GM12878 (cell line): ENCODE results near the gene SEC23IP. TPM values are rescaled to one million over a fixed set of nuclear protein-coding genes. Genes with fewer than 3 reads are reported as not detected.

Experiments used
- ATAC-seq: fragments of 200-7000 bp; cut with Tn5 transposase; 3 replicates; pipeline ENCODE4 v1.9.1; 2020; ENCODE audit warnings: mild to moderate bottlenecking, moderate library complexity
- BruUV-seq: library from RNA; stranded (reverse); fragments of 400-500 nt; replicated peaks from 2 replicates; lab custom pipeline; 2021; lab: Mats Ljungman, UMichigan
- CTCF ChIA-PET: fragments of 300-600 bp; sonication (Branson Sonifier 250); formaldehyde crosslinking; extraction: SDS; loops from one replicate; lab custom pipeline; 2021; ENCODE audit warnings: inconsistent platforms; lab: Yijun Ruan, JAX
- POLR2A ChIA-PET: fragments of 350-600 bp; formaldehyde crosslinking; extraction: SDS; loops from one replicate; lab custom pipeline; 2021; ENCODE audit warnings: inconsistent platforms; lab: Charles Lee
- RAD21 ChIA-PET: fragments of 300-600 bp; sonication (Branson Sonifier 250); formaldehyde crosslinking; loops from one replicate; lab custom pipeline; 2023; ENCODE audit warnings: antibody characterized with exemption; ENCODE audit not compliant: unreplicated experiment; lab: Charles Lee
- SMC1A ChIA-PET: fragments of 300-600 bp; sonication (Branson Sonifier 250); formaldehyde crosslinking; loops from one replicate; lab custom pipeline; 2023; ENCODE audit not compliant: unreplicated experiment, uncharacterized antibody; lab: Charles Lee
- DNase-seq: peaks from one replicate; pipeline ENCODE4 v3.0.0-alpha.2; 2011; ENCODE audit warnings: low read depth, low spot score
- FAIRE-seq: peaks from 3 replicates; lab custom pipeline; 2011; peaks lifted over from hg19 to GRCh38; lab: Jason Lieb, UNC
- H2AFZ ChIP-seq: 2 replicates; pipeline ENCODE4 v1.6.0; 2011; ENCODE audit warnings: low read depth, low read length, control low read depth; ENCODE audit not compliant: control insufficient read depth
- H3K27ac ChIP-seq: 2 replicates; pipeline ENCODE4 v1.5.1; 2011; ENCODE audit warnings: control low read depth; ENCODE audit not compliant: control insufficient read depth, insufficient read depth
- H3K27me3 ChIP-seq, 2 experiments: replicated peaks in 1 of 2; 2 replicates each; pipeline versions ENCODE4 v1.6.0 to v1.6.1; 2011; ENCODE audit warnings: low read length in 1 of 2; ENCODE audit not compliant: control insufficient read depth in 2 of 2, insufficient read depth in 2 of 2
- H3K36me3 ChIP-seq, 2 experiments: 2 replicates each; pipeline ENCODE4 v1.5.1; 2011; ENCODE audit warnings: low read length in 1 of 2; ENCODE audit not compliant: control insufficient read depth in 2 of 2, insufficient read depth in 2 of 2
- H3K4me1 ChIP-seq: 2 replicates; pipeline ENCODE4 v1.6.1; 2011; ENCODE audit warnings: mild to moderate bottlenecking, low read length, moderate library complexity, mixed read lengths; ENCODE audit not compliant: control insufficient read depth, insufficient read depth
- H3K4me2 ChIP-seq: 2 replicates; pipeline ENCODE4 v1.6.0; 2011; ENCODE audit warnings: control low read depth; ENCODE audit not compliant: control insufficient read depth, insufficient read depth
- H3K4me3 ChIP-seq: fragments of 200-600 bp; sonication (generic); 2 replicates; pipeline ENCODE4 v1.5.1; 2016
- H3K79me2 ChIP-seq: 2 replicates; pipeline ENCODE4 v1.6.0; 2011; ENCODE audit warnings: low read length; ENCODE audit not compliant: control insufficient read depth, insufficient read depth
- H3K9ac ChIP-seq: 2 replicates; pipeline ENCODE4 v1.8.0; 2011; ENCODE audit warnings: low read length, control low read depth, mixed read lengths; ENCODE audit not compliant: control insufficient read depth, insufficient read depth
- H3K9me3 ChIP-seq: replicated peaks from 3 replicates; pipeline ENCODE4 v1.5.1; 2011; ENCODE audit warnings: mild to moderate bottlenecking, low read length; ENCODE audit not compliant: control insufficient read depth, insufficient read depth
- H4K20me1 ChIP-seq: 2 replicates; pipeline ENCODE4 v1.6.0; 2011; ENCODE audit not compliant: control insufficient read depth, insufficient read depth
- BCL3 ChIP-seq: IDR thresholded peaks from 2 replicates; pipeline ENCODE4 v1.6.1; 2011; ENCODE audit warnings: borderline replicate concordance, low read depth, mild to moderate bottlenecking, moderate library complexity, low read length; ENCODE audit not compliant: insufficient read depth, poor library complexity, severe bottlenecking
- CBX3 ChIP-seq: fragments of 200-600 bp; sonication (generic); IDR thresholded peaks from 2 replicates; pipeline ENCODE4 v1.6.1; 2016; ENCODE audit warnings: low read depth, borderline replicate concordance
- GATAD2B ChIP-seq: fragments of 450-650 bp; conservative IDR thresholded peaks from 2 replicates; pipeline ENCODE4 v1.6.1; 2017; ENCODE audit warnings: low read depth, mild to moderate bottlenecking, moderate library complexity
- IRF4 ChIP-seq: IDR thresholded peaks from 2 replicates; pipeline ENCODE4 v1.6.1; 2011; ENCODE audit warnings: low read depth, low read length
- MEF2A ChIP-seq: IDR thresholded peaks from 2 replicates; pipeline ENCODE4 v1.6.1; 2011; ENCODE audit warnings: low read depth, mild to moderate bottlenecking, low read length, moderate library complexity; ENCODE audit not compliant: insufficient read depth
- NFYA ChIP-seq: IDR thresholded peaks from 2 replicates; pipeline ENCODE4 v1.6.1; 2011; ENCODE audit warnings: low read depth, mild to moderate bottlenecking, low read length, improper control_type of control experiment, borderline replicate concordance
- PAX5 ChIP-seq: IDR thresholded peaks from 2 replicates; pipeline ENCODE4 v1.6.1; 2011; ENCODE audit warnings: low read depth, low read length, borderline replicate concordance
- RAD21 ChIP-seq: IDR thresholded peaks from 2 replicates; pipeline ENCODE4 v1.6.1; 2011; ENCODE audit warnings: mild to moderate bottlenecking, low read depth, low read length, moderate library complexity; ENCODE audit not compliant: insufficient read depth
- RB1 ChIP-seq: fragments of 450-650 bp; formaldehyde crosslinking; IDR thresholded peaks from 2 replicates; pipeline ENCODE4 v1.6.1; 2017; ENCODE audit warnings: mild to moderate bottlenecking, borderline replicate concordance
- SMC3 ChIP-seq: IDR thresholded peaks from 2 replicates; pipeline ENCODE4 v1.6.1; 2011; ENCODE audit warnings: low read length, improper control_type of control experiment, borderline replicate concordance
- ZNF622 ChIP-seq: fragments of 450-650 bp; IDR thresholded peaks from 2 replicates; pipeline ENCODE4 v1.6.1; 2017; ENCODE audit warnings: mild to moderate bottlenecking, inconsistent platforms
- ZSCAN29 ChIP-seq: fragments of 450-650 bp; IDR thresholded peaks from 2 replicates; pipeline ENCODE4 v1.6.1; 2017; ENCODE audit warnings: mild to moderate bottlenecking, moderate library complexity
- WGBS: methylation state at CpG from one replicate; pipeline ENCODE4 v1.1.6; 2016; ENCODE audit warnings: low lambda C conversion rate; ENCODE audit not compliant: insufficient replicate concordance, insufficient coverage; ENCODE audit errors: missing lambda C conversion rate; 5-methylcytosine and 5-hydroxymethylcytosine counted together
- in situ Hi-C: fragments of 300-500 bp; cut with MboI; formaldehyde crosslinking; loops from 9 replicates; pipeline ENCODE4 v1.14.3; 2018; ENCODE audit warnings: mixed read lengths
- intact Hi-C: fragments of 100-400 bp; cut with micrococcal nuclease; formaldehyde crosslinking; loops from one replicate; pipeline ENCODE4 v1.14.2; 2022; ENCODE audit not compliant: unreplicated experiment
- polyA plus RNA-seq, 11 experiments: library from polyadenylated mRNA; depleted of rRNA in 4 of 11; unstranded in 6 of 11; stranded (reverse) in 5 of 11; fragments of >200 nt; fragmentation: Nextera tagmentation in 4 of 11; fragmentation: Illumina TruSeq in 1 of 11; extraction: Ambion mirVana in 4 of 11; extraction: Trizol in 1 of 11; gene quantifications; 1 replicate in 1 of 11; 2 replicates in 10 of 11; pipeline versions ENCODE4 v1.2.1 to v1.2.3, GENCODE V29; 2011 to 2016; ENCODE audit warnings: inconsistent platforms in 2 of 11, missing spikeins in 2 of 11, low read depth in 1 of 11
- total RNA-seq, 4 experiments: library from RNA; depleted of rRNA in 3 of 4; stranded (reverse); fragments of >200 nt in 3 of 4; fragmentation: Illumina TruSeq in 1 of 4; extraction: Trizol in 1 of 4; gene quantifications; 2 replicates each; pipeline versions ENCODE4 v1.2.1 to v1.2.3, GENCODE V29; 2013 to 2021
- TF ChIP-seq, protein P1 (sequence below): fragments of 450-650 bp; formaldehyde crosslinking; IDR thresholded peaks from 2 replicates; pipeline ENCODE4 v1.5.0; 2022; ENCODE audit warnings: mild to moderate bottlenecking, missing genetic modification characterization
- TF ChIP-seq, protein P2 (sequence below): fragments of 450-650 bp; IDR thresholded peaks from 2 replicates; pipeline ENCODE4 v1.6.1; 2016; ENCODE audit warnings: mild to moderate bottlenecking

The SEC23IP gene
- total and polyA plus RNA-seq, 10 of the 15 experiments (the other 5 are each of a cell fraction or from before 2014, with no cell fraction given) = 15.1 to 82.5 (median 36.0) TPM

- TF ChIP-seq, protein P1, sequence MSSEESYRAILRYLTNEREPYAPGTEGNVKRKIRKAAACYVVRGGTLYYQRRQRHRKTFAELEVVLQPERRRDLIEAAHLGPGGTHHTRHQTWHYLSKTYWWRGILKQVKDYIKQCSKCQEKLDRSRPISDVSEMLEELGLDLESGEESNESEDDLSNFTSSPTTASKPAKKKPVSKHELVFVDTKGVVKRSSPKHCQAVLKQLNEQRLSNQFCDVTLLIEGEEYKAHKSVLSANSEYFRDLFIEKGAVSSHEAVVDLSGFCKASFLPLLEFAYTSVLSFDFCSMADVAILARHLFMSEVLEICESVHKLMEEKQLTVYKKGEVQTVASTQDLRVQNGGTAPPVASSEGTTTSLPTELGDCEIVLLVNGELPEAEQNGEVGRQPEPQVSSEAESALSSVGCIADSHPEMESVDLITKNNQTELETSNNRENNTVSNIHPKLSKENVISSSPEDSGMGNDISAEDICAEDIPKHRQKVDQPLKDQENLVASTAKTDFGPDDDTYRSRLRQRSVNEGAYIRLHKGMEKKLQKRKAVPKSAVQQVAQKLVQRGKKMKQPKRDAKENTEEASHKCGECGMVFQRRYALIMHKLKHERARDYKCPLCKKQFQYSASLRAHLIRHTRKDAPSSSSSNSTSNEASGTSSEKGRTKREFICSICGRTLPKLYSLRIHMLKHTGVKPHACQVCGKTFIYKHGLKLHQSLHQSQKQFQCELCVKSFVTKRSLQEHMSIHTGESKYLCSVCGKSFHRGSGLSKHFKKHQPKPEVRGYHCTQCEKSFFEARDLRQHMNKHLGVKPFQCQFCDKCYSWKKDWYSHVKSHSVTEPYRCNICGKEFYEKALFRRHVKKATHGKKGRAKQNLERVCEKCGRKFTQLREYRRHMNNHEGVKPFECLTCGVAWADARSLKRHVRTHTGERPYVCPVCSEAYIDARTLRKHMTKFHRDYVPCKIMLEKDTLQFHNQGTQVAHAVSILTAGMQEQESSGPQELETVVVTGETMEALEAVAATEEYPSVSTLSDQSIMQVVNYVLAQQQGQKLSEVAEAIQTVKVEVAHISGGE (CRISPR knock-in tag) = no peak
These were observed 34.5 kb upstream of the SEC23IP start (continued) for GRCh38 chr10:119858063-119858462.

DNA sequence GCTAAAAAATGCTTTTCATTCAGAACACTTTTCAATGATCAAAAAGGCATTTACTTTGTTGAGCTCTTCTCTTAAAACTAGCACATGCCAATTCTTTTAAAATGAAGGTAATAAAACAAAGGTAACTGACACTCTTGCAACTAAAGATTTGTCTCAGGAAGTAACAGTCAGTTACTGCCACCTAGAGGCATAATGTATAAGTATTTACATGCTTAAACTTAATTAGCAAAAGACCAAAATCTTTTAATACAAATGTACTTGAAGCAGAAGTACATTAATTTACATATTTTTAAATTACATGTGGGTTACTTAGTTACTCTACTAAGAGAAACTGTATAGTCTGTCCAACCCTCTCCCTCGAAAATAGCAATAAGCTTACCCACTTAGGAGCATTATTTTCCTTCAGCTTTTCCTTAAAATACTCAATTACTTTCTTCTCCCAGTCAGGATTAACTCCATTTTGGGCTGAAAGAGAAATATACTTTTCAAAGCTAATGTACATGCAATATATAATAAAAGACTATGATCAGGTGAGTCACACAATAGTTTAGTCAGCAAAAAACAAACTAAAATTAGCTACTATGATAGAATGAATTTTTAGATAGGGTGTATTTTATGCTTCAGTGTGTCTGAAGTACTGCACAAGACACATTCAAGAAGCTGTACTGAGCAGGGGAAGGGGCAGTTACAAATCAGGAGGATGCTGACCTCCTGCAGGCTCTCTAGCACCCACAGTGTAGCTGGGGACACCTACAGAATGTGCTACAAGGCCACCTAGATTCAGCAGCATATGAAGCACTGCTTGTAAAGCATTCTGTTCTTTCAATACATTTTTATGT lies 32.9 kb upstream of the SEC23IP start:
- RAD21 ChIA-PET = interaction anchor here (0.6 to 6.1 kb wide), 30 partner anchors 8 to 340 kb away, joined by 3 to 144 read pairs (median 4); partner anchors contain the start of genes INPP5F, MCMBP and SEC23IP
- POLR2A ChIA-PET = interaction anchor here (1.3 to 1.5 kb wide), 3 partner anchors 109 to 172 kb away, joined by 3 to 6 read pairs (median 5); partner anchors contain the start of gene INPP5F
- peaks cover 0 to 14% of the 10 kb centered on the region in 2 experiments; a peak in 2 of 4 replicates for H3K36me3 ChIP-seq
- H3K27me3 ChIP-seq = no peaks in the 10 kb centered on the region
- in situ Hi-C loops = loop anchor here (5.0 kb wide), 2 partner anchors 112 to 167 kb away; no protein-coding TSS in a partner anchor
- H2AFZ ChIP-seq = no peak overlapping the region
- SMC1A ChIA-PET = interaction anchor here (0.7 to 9.3 kb wide), 50 partner anchors 8 to 653 kb away, joined by 3 to 211 read pairs (median 5); partner anchors contain the start of genes GRK5, MCMBP and RGS10
- 0% methylated on average over 1 of the region's 1 CpG for WGBS
- intact Hi-C loops = loop anchor here (1.0 kb wide), 2 partner anchors 109 to 173 kb away; no protein-coding TSS in a partner anchor
- ATAC-seq (peak; percentile 60), FAIRE-seq (peak; percentile 7), DNase-seq (no peak)
- peaks cover 6% of the 10 kb centered on the region; the same call in 2 of the 3 replicates for H3K9me3 ChIP-seq
- H4K20me1 ChIP-seq = no peaks in the 10 kb centered on the region
- no peak overlapping the region for H3K4me3 ChIP-seq
- H3K27ac ChIP-seq = no peak overlapping the region
- no peak overlapping the region for H3K9ac ChIP-seq
- H3K4me1 ChIP-seq = peaks cover 8% of the 10 kb centered on the region
- H3K79me2 ChIP-seq = peaks cover 44% of the 10 kb centered on the region
- no TSS peak for BruUV-seq
- no peak overlapping the region for H3K4me2 ChIP-seq
- CTCF ChIA-PET = interaction anchor here (0.5 to 9.7 kb wide), 55 partner anchors 8 to 656 kb away, joined by 3 to 276 read pairs (median 6); partner anchors contain the start of genes BAG3, INPP5F, MCMBP and TIAL1
- TF ChIP-seq RB1 (no peak; the same call in 1 of the 2 replicates), GATAD2B (no peak), ZSCAN29 (no peak), MEF2A (no peak), NFYA (no peak), PAX5 (no peak), CBX3 (no peak), BCL3 (no peak), SMC3 (peak; percentile 58; the same call in 1 of the 2 replicates), RAD21 (peak; percentile 70), IRF4 (no peak), ZNF622 (no peak)
- TF ChIP-seq, protein P2, sequence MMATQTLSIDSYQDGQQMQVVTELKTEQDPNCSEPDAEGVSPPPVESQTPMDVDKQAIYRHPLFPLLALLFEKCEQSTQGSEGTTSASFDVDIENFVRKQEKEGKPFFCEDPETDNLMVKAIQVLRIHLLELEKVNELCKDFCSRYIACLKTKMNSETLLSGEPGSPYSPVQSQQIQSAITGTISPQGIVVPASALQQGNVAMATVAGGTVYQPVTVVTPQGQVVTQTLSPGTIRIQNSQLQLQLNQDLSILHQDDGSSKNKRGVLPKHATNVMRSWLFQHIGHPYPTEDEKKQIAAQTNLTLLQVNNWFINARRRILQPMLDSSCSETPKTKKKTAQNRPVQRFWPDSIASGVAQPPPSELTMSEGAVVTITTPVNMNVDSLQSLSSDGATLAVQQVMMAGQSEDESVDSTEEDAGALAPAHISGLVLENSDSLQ = no peak
